ENCODE measurements around the gene LTB. TPM values are rescaled to one million over a fixed set of nuclear protein-coding genes. Genes with fewer than 3 reads are reported as not detected.

LTB gene
- total and polyA plus RNA-seq, 9 of the 15 experiments (the other 6 are each of a cell fraction or from before 2014, with no cell fraction given) = 0.07 to 0.51 TPM; not detected in 7

- TF ChIP-seq HINFP (tag; conservative IDR thresholded peaks at IDR 0.05; ENCODE audit: low read depth) (no peak), BRF2 (IDR thresholded peaks at IDR 0.05; ENCODE audit: borderline replicate concordance, insufficient read depth, insufficient read length) (no peak), STAG1 (CRISPR knock-in tag; IDR thresholded peaks at IDR 0.05; ENCODE audit: borderline replicate concordance) (no peak), CREB3L1 (IDR thresholded peaks at IDR 0.05; ENCODE audit: borderline replicate concordance, low read depth) (peak; percentile 73), UBTF (IDR thresholded peaks at IDR 0.05; ENCODE audit: borderline replicate concordance in 1 of 2, low read depth in 2 of 2, low read length in 2 of 2) (peak in 1 of 2 experiments; percentile 82; a peak in 1 of 4 replicates), MTF1 (CRISPR knock-in tag; IDR thresholded peaks at IDR 0.05; ENCODE audit: borderline replicate concordance) (peak; percentile 41; the same call in 1 of the 2 replicates), ZNF639 (CRISPR knock-in tag; conservative IDR thresholded peaks at IDR 0.05 in 1 of 2, IDR thresholded peaks at IDR 0.05 in 1 of 2) (peak in 1 of 2 experiments; percentile 90; a peak in 2 of 4 replicates), HDAC8 (tag; IDR thresholded peaks at IDR 0.05) (no peak), CHAMP1 (IDR thresholded peaks at IDR 0.05) (peak; percentile 63; the same call in 1 of the 2 replicates), MAFF (IDR thresholded peaks at IDR 0.05; ENCODE audit: low read length) (no peak), SNAPC5 (CRISPR knock-in tag; IDR thresholded peaks at IDR 0.05) (no peak), FOS (IDR thresholded peaks at IDR 0.05; ENCODE audit: extremely low read depth, insufficient read length) (no peak)
These were observed 40.3 kb downstream of the LTB start, which contains the start of gene DDX39B (continued) for GRCh38 chr6:31541658-31542521.

Measured in K562 (cell line).